HEK293T (cell line): ENCODE measurements around the gene LMAN1L.

Experiments
- ARNT ChIP-seq: fragments of 450-650 bp; IDR thresholded peaks from 2 replicates; pipeline ENCODE4 v1.6.1; 2017; ENCODE audit warnings: mild to moderate bottlenecking
- BHLHE40 ChIP-seq: fragments of 450-650 bp; IDR thresholded peaks from 2 replicates; pipeline ENCODE4 v1.6.1; 2016; ENCODE audit warnings: mild to moderate bottlenecking, moderate library complexity, borderline replicate concordance
- ELF4 ChIP-seq: fragments of 450-650 bp; IDR thresholded peaks from 2 replicates; pipeline ENCODE4 v1.6.1; 2017; ENCODE audit warnings: antibody characterized with exemption
- FOXA1 ChIP-seq: fragments of 450-650 bp; IDR thresholded peaks from 2 replicates; pipeline ENCODE4 v1.6.1; 2016; ENCODE audit warnings: mild to moderate bottlenecking
- FOXK2 ChIP-seq: fragments of 450-650 bp; IDR thresholded peaks from 2 replicates; pipeline ENCODE4 v1.6.1; 2016; ENCODE audit warnings: mild to moderate bottlenecking
- FOXM1 ChIP-seq: fragments of 450-650 bp; IDR thresholded peaks from 2 replicates; pipeline ENCODE4 v1.6.1; 2017; ENCODE audit warnings: mild to moderate bottlenecking, borderline replicate concordance
- HDGF ChIP-seq: fragments of 450-650 bp; IDR thresholded peaks from 2 replicates; pipeline ENCODE4 v1.6.1; 2017; ENCODE audit warnings: antibody characterized with exemption, borderline replicate concordance
- LEF1 ChIP-seq: fragments of 450-650 bp; IDR thresholded peaks from 2 replicates; pipeline ENCODE4 v1.6.1; 2017; ENCODE audit warnings: mild to moderate bottlenecking, borderline replicate concordance
- NFRKB ChIP-seq: fragments of 450-650 bp; IDR thresholded peaks from 2 replicates; pipeline ENCODE4 v1.6.1; 2016; ENCODE audit warnings: mild to moderate bottlenecking, moderate library complexity
- SP1 ChIP-seq: fragments of 450-650 bp; IDR thresholded peaks from 2 replicates; pipeline ENCODE4 v1.6.1; 2017
- SUZ12 ChIP-seq: fragments of 450-650 bp; IDR thresholded peaks from 2 replicates; pipeline ENCODE4 v1.6.1; 2016; ENCODE audit warnings: mild to moderate bottlenecking
- TARDBP ChIP-seq: fragments of 450-650 bp; IDR thresholded peaks from 2 replicates; pipeline ENCODE4 v1.6.1; 2016
- ZNF384 ChIP-seq: fragments of 450-650 bp; IDR thresholded peaks from 2 replicates; pipeline ENCODE4 v1.6.1; 2016

- no peak for TF ChIP-seq SP1
- TF ChIP-seq FOXA1: no peak
- no peak for TF ChIP-seq BHLHE40
- no peak for TF ChIP-seq HDGF
- no peak for TF ChIP-seq SUZ12
- no peak for TF ChIP-seq TARDBP
- no peak for TF ChIP-seq ZNF384
- TF ChIP-seq LEF1: no peak
- TF ChIP-seq NFRKB: no peak
- TF ChIP-seq FOXK2: no peak
- TF ChIP-seq ARNT: no peak
- TF ChIP-seq FOXM1: no peak
- no peak for TF ChIP-seq ELF4
These were observed 18.2 kb upstream of the LMAN1L start for GRCh38 chr15:74794248-74794969.
